ENCODE measurements around the gene AGBL1.

The AGBL1 gene

DNA sequence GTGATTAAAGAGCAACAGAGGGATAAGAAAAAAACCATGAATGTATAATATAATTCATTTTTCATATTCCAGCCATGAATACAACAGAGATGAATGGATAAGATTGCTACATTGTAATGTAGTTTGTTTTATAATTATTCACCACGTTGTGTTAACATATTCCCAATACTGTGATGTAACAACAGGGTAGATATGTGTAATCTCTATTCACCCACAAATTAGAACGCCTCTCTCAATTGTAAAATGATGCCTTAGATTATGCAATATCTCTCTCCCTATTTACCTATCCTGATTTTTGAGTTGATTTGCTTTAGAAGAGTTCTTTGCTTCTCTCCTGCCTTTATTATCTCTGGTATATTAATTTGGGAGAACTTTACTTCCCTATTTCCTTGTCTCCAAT, 193.6 kb downstream of the AGBL1 start:
- TF ChIP-seq, protein P1, sequence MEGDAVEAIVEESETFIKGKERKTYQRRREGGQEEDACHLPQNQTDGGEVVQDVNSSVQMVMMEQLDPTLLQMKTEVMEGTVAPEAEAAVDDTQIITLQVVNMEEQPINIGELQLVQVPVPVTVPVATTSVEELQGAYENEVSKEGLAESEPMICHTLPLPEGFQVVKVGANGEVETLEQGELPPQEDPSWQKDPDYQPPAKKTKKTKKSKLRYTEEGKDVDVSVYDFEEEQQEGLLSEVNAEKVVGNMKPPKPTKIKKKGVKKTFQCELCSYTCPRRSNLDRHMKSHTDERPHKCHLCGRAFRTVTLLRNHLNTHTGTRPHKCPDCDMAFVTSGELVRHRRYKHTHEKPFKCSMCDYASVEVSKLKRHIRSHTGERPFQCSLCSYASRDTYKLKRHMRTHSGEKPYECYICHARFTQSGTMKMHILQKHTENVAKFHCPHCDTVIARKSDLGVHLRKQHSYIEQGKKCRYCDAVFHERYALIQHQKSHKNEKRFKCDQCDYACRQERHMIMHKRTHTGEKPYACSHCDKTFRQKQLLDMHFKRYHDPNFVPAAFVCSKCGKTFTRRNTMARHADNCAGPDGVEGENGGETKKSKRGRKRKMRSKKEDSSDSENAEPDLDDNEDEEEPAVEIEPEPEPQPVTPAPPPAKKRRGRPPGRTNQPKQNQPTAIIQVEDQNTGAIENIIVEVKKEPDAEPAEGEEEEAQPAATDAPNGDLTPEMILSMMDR (IDR thresholded peaks at IDR 0.05; ENCODE audit: low read depth, low read length): no peak
- DNase-seq (ENCODE audit: low read depth in 2 of 2): no peak

DNA sequence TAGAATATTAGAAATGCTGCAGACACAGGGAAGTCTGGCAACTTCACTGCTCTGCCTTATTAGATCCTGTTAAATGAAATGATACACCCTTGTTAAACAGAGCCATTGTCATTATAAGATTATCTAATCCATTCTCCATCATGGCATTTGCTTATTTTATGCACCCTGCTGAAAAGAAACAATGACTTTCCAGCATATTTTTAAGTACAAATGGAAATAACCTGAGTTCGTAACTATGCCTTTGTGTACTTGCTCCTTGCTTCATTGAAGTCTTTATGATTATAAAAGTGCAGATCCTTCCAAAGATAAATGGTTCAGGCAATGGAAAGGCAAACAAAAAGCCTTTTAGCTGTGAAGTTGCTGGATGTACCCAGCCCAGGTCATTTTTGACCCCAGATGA, 195.7 kb downstream of the AGBL1 start:
- DNase-seq (ENCODE audit: low read depth in 2 of 2): no peak
- no peak overlapping the region for H3K4me3 ChIP-seq (replicated peaks in 1 of 2; ENCODE audit: low read depth in 2 of 2, low read length in 2 of 2)
- TF ChIP-seq, protein P1 (IDR thresholded peaks at IDR 0.05; ENCODE audit: low read depth, low read length): no peak

More for the DNA sequence above, 193.6 kb downstream of the AGBL1 start:
- H3K4me3 ChIP-seq (replicated peaks in 1 of 2; ENCODE audit: low read depth in 2 of 2, low read length in 2 of 2): no peak overlapping the region

- DNase-seq (ENCODE audit: low read depth in 2 of 2): no peak
- no peak overlapping the region for H3K4me3 ChIP-seq (replicated peaks in 1 of 2; ENCODE audit: low read depth in 2 of 2, low read length in 2 of 2)
- TF ChIP-seq, protein P1 (IDR thresholded peaks at IDR 0.05; ENCODE audit: low read depth, low read length): no peak
Observed at GRCh38 chr15:86278586-86278985, 198.9 kb downstream of the AGBL1 start.

DNA sequence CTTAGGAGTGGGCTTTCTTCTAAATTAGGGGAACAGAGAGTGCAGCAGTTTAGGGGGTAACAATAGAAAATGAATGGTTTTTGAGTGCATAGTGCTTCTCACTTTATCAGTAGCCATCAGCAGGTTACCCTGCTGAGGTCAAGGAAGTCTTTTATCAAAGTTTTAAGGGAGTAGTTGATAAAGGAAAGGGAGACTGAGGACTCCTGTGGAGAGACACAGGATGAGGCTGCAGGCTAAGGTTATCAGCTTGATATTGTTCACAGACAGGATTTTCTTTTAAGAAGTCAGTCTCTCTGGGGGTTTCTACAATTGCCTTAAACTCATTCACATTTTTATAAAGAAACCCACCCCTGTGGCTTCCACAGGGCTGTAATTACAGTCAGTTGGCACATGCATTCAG, 205.0 kb downstream of the AGBL1 start:
- no peak for DNase-seq (ENCODE audit: low read depth in 2 of 2)
- TF ChIP-seq, protein P1 (IDR thresholded peaks at IDR 0.05; ENCODE audit: low read depth, low read length): no peak

DNA sequence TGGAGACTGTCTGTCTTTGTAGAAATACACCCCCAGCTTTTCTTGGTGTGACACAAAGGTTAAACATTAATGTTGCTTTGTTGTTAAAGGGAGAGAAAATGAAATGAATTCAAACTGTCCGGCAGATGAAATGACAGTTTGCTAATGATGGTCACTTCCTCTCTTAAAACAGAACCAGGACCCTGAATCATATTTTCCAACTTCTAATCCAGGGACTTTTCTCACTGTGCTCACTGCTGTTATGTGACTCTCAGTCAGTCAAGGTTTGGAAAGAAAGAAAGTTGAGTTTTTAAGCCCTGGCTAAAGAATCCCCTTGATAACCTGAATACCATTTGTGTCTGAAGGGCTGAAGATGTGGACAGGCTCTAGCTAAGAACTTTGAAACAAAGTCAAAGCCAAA, 215.8 kb downstream of the AGBL1 start:
- TF ChIP-seq, protein P1 (IDR thresholded peaks at IDR 0.05; ENCODE audit: low read depth, low read length): no peak
- no peak for DNase-seq (ENCODE audit: low read depth in 2 of 2)
- no peak overlapping the region for H3K4me3 ChIP-seq (replicated peaks in 1 of 2; ENCODE audit: low read depth in 2 of 2, low read length in 2 of 2)

More for the DNA sequence above, 205.0 kb downstream of the AGBL1 start:
- no peak overlapping the region for H3K4me3 ChIP-seq (replicated peaks in 1 of 2; ENCODE audit: low read depth in 2 of 2, low read length in 2 of 2)

- TF ChIP-seq, protein P1 (IDR thresholded peaks at IDR 0.05; ENCODE audit: low read depth, low read length): no peak
Observed at GRCh38 chr15:86296769-86297168, 217.1 kb downstream of the AGBL1 start.

GRCh38 chr15:86300390-86301125, 220.9 kb downstream of the AGBL1 start:
- TF ChIP-seq, protein P1 (IDR thresholded peaks at IDR 0.05; ENCODE audit: low read depth, low read length): no peak
- DNase-seq (ENCODE audit: low read depth in 2 of 2): no peak
- no peak overlapping the region for H3K4me3 ChIP-seq (replicated peaks in 1 of 2; ENCODE audit: low read depth in 2 of 2, low read length in 2 of 2)

More at GRCh38 chr15:86296769-86297168, 217.1 kb downstream of the AGBL1 start:
- no peak for DNase-seq (ENCODE audit: low read depth in 2 of 2)
- no peak overlapping the region for H3K4me3 ChIP-seq (replicated peaks in 1 of 2; ENCODE audit: low read depth in 2 of 2, low read length in 2 of 2)
